Peyer's patch (tissue), 4 donors: Measurements from ENCODE around the gene PLA2G2D.

Experiments
- CTCF ChIP-seq, 6 experiments: fragments of 450-650 bp in 4 of 6; fragments of 200-600 bp in 2 of 6; sonication (generic) in 1 of 6; IDR thresholded peaks; one replicate each; pipeline ENCODE4 v1.5.1; 2017 to 2019; ENCODE audit warnings: antibody characterized with exemption in 6 of 6, mild to moderate bottlenecking in 3 of 6, moderate library complexity in 1 of 6
- POLR2A ChIP-seq, 2 donors: fragments of 450-650 bp; IDR thresholded peaks; one replicate each; pipeline ENCODE4 v1.5.1; 2017; ENCODE audit warnings: antibody characterized with exemption in 2 of 2, mild to moderate bottlenecking in 2 of 2, moderate library complexity in 2 of 2

- TF ChIP-seq CTCF (IDR thresholded peaks at IDR 0.05): no peak
- no peak for TF ChIP-seq POLR2A (IDR thresholded peaks at IDR 0.05)
Measured at GRCh38 chr1:20119347-20119746, at the start of gene PLA2G2D.
